Measurements from ENCODE around the gene PEAK1. TPM values are rescaled to one million over a fixed set of nuclear protein-coding genes. Genes with fewer than 3 reads are reported as not detected.
A peak's percentile ranks its signal among the peaks of the same experiment; 100 is the strongest.

PEAK1 gene
- total RNA-seq, 6 donors from 2014 or later, result 82.8 to 142 (median 90.1) TPM

DNA sequence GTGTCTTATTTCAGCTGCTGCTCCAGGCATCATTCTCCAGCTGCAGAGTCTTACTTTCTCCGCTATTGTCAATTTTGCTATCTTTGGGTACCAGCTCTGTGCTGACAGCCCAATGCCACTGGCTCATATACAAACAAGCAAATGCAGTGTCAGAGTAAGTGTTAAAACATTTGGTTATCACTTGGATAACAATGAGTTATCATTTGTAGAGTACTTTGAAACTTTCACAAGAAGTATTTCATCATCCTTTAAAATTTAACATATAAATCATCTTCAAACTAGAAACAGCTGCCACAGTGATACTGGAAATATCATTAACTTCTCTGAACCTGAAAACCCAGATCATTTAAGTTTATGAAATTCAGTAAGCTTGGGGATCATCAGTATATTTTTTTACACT, 362.8 kb downstream of the PEAK1 start:
- 85 to 100% methylated on average over 1 of the region's 1 CpG for WGBS, 2 donors
- no peak for ATAC-seq (ENCODE audit: low FRiP score in 2 of 2)
- H3K4me3 ChIP-seq, result no peak overlapping the region

GRCh38 chr15:77053709-77054108, 366.2 kb downstream of the PEAK1 start:
- no peak for DNase-seq
- 89 to 91% methylated on average over 2 of the region's 2 CpGs for WGBS, 2 donors
- TF ChIP-seq CTCF (IDR thresholded peaks at IDR 0.05) (no peak), EP300 (IDR thresholded peaks at IDR 0.05) (peak in 1 of 4 donors; percentile 35), POLR2A (IDR thresholded peaks at IDR 0.05) (no peak)

More for the DNA sequence above, 362.8 kb downstream of the PEAK1 start:
- no peak overlapping the region for H3K27ac ChIP-seq
- peaks cover 6 to 7% (median 7%) of the 10 kb centered on the region in 4 donors for H3K36me3 ChIP-seq
- no peak for TF ChIP-seq EP300 (IDR thresholded peaks at IDR 0.05)
- no peak for TF ChIP-seq POLR2AphosphoS5 (IDR thresholded peaks at IDR 0.05)
- no peak for TF ChIP-seq POLR2A (IDR thresholded peaks at IDR 0.05)
- peaks cover 24 to 45% (median 36%) of the 10 kb centered on the region in 4 donors for H3K4me1 ChIP-seq
- H3K9me3 ChIP-seq, result no peaks in the 10 kb centered on the region
- H3K27me3 ChIP-seq, result no peaks in the 10 kb centered on the region
- no peak for DNase-seq

GRCh38 chr15:77052556-77052955, 367.3 kb downstream of the PEAK1 start:
- Histone ChIP-seq H3K27me3 (no peaks in the 10 kb centered on the region), H3K27ac (no peak overlapping the region), H3K9me3 (no peaks in the 10 kb centered on the region), H3K36me3 (peaks cover 7 to 33% (median 18%) of the 10 kb centered on the region in 4 donors), H3K4me1 (peaks cover 6 to 13% (median 12%) of the 10 kb centered on the region in 4 donors), H3K4me3 (no peak overlapping the region)
- ATAC-seq (ENCODE audit: low FRiP score in 2 of 2), result no peak
- WGBS, 2 donors, result 57 to 76% methylated on average over 2 of the region's 2 CpGs
- TF ChIP-seq EP300 (IDR thresholded peaks at IDR 0.05) (no peak), POLR2A (IDR thresholded peaks at IDR 0.05) (no peak), POLR2AphosphoS5 (IDR thresholded peaks at IDR 0.05) (no peak), CTCF (IDR thresholded peaks at IDR 0.05) (no peak)
- DNase-seq, result no peak

More at GRCh38 chr15:77053709-77054108, 366.2 kb downstream of the PEAK1 start:
- Histone ChIP-seq H3K4me3 (no peak overlapping the region), H3K36me3 (peaks cover 7 to 33% (median 18%) of the 10 kb centered on the region in 4 donors), H3K9me3 (no peaks in the 10 kb centered on the region), H3K27me3 (no peaks in the 10 kb centered on the region), H3K4me1 (peaks cover 6 to 13% (median 12%) of the 10 kb centered on the region in 4 donors), H3K27ac (no peak overlapping the region)
- ATAC-seq (ENCODE audit: low FRiP score in 2 of 2), result no peak

Other genes starting within 250 kb of the PEAK1 start
- 100 to 1,000 TPM in 1 of 6 donors, 10 to 100 TPM in 5; 33.1 to 155 (median 39.3) TPM for gene HMG20A, start 784 bp upstream of the PEAK1 start, total RNA-seq
- under 1 TPM in 4 of 6 donors, not detected in 2; 0.15 to 0.84 (median 0.43) TPM for gene LINGO1, start 212.8 kb upstream of the PEAK1 start, total RNA-seq